ENCODE measurements around the gene HMCN2.

DNA sequence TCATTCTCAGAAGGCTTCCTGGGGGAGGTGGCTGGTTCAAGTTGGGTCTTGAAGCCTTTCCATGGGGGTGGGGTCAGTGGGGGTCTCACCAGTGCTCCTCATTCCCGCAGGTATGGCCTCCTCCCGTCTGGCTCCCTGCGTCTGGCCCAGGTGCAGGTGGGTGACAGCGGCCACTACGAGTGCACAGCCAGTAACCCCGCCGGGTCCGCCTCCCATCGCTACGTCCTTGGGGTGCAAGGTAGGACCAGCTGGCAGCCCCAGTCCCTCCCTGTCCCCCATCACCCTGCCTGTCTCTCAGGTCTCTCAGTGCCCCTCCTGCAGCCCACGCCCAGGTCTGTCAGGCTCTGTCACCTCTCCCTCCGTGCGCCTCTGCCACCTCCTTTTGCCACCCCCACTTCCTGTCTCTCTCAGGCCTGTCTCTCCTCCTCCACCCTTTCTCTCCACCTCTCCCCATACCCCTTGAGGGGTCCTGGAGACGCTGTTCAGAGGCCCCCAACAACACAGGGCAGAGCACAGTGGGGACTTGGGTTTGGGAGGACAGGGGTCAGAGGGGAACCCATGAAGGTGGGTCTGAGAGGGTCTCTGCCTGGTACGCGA, 72.3 kb downstream of the HMCN2 start:
- TF ChIP-seq TAF1 (conservative IDR thresholded peaks at IDR 0.05) (no peak), CTCF (IDR thresholded peaks at IDR 0.05; ENCODE audit: low read depth, low read length, missing input control) (no peak), ZBTB33 (IDR thresholded peaks at IDR 0.05) (no peak), HNF4A (conservative IDR thresholded peaks at IDR 0.05) (no peak), REST (IDR thresholded peaks at IDR 0.05) (no peak), JUND (IDR thresholded peaks at IDR 0.05) (no peak)

Data from liver (tissue), 3 donors.